ENCODE results near the gene NCAPH2.
"Not testable (repeated sequence)": the region's sequence is repeated elsewhere in the genome, so short reads cannot be mapped to it uniquely, and the experiment has no call there.

The NCAPH2 gene

GRCh38 chr22:50529897-50530579, 22.0 kb downstream of the NCAPH2 start, which contains the start of gene TYMP:
TSS of gene TYMP (minus strand) at chr22:50530012. CDS start at chr22:50529709, 303 bp downstream.
- DNase-seq (ENCODE audit: low read depth), result no peak
- peak within 1 kb of the TSS; percentile 20 for H3K4me3 ChIP-seq (ENCODE audit: low read depth, low read length)
- in situ Hi-C loops (cut with HindIII; ENCODE audit: low sequenced_read_pairs), result no loop called here
- no peak for TF ChIP-seq CTCF (IDR thresholded peaks at IDR 0.05; ENCODE audit: low read depth, low read length, missing control alignments)

- DNase-seq (ENCODE audit: low read depth), result no peak
- peak overlapping the region; percentile 20 for H3K4me3 ChIP-seq (ENCODE audit: low read depth, low read length)
- in situ Hi-C loops (cut with HindIII; ENCODE audit: low sequenced_read_pairs), result no loop called here
- no peak for TF ChIP-seq CTCF (IDR thresholded peaks at IDR 0.05; ENCODE audit: low read depth, low read length, missing control alignments)
Measured at GRCh38 chr22:50530580-50530876, 22.5 kb downstream of the NCAPH2 start.

- peak overlapping the region; percentile 31 for H3K4me3 ChIP-seq (ENCODE audit: low read depth, low read length)
- no peak for TF ChIP-seq CTCF (IDR thresholded peaks at IDR 0.05; ENCODE audit: low read depth, low read length, missing control alignments)
- no peak for DNase-seq (ENCODE audit: low read depth)
- in situ Hi-C loops (cut with HindIII; ENCODE audit: low sequenced_read_pairs), result no loop called here
Measured at GRCh38 chr22:50530877-50531545, 23.0 kb downstream of the NCAPH2 start.

- H3K4me3 ChIP-seq (ENCODE audit: low read depth, low read length), result peak overlapping the region; percentile 31
- in situ Hi-C loops (cut with HindIII; ENCODE audit: low sequenced_read_pairs), result no loop called here
- no peak for DNase-seq (ENCODE audit: low read depth)
- TF ChIP-seq CTCF (IDR thresholded peaks at IDR 0.05; ENCODE audit: low read depth, low read length, missing control alignments), result no peak
Measured at GRCh38 chr22:50531546-50531961, 23.5 kb downstream of the NCAPH2 start.

GRCh38 chr22:50531962-50532674, 24.1 kb downstream of the NCAPH2 start:
- no peak for TF ChIP-seq CTCF (IDR thresholded peaks at IDR 0.05; ENCODE audit: low read depth, low read length, missing control alignments)
- DNase-seq (ENCODE audit: low read depth), result no peak
- peak overlapping the region; percentile 31 for H3K4me3 ChIP-seq (ENCODE audit: low read depth, low read length)
- in situ Hi-C loops (cut with HindIII; ENCODE audit: low sequenced_read_pairs), result no loop called here

- in situ Hi-C loops (cut with HindIII; ENCODE audit: low sequenced_read_pairs), result no loop called here
- TF ChIP-seq CTCF (IDR thresholded peaks at IDR 0.05; ENCODE audit: low read depth, low read length, missing control alignments), result no peak
- no peak for DNase-seq (ENCODE audit: low read depth)
- H3K4me3 ChIP-seq (ENCODE audit: low read depth, low read length), result no peak overlapping the region
Measured at GRCh38 chr22:50532824-50533796, 25.1 kb downstream of the NCAPH2 start.

GRCh38 chr22:50533856-50534711, 26.1 kb downstream of the NCAPH2 start:
- in situ Hi-C loops (cut with HindIII; ENCODE audit: low sequenced_read_pairs); H3K4me3 ChIP-seq (ENCODE audit: low read depth, low read length): not testable (repeated sequence)
- peak; percentile 23 for DNase-seq (ENCODE audit: low read depth)
